ENCODE data around the gene ERICH6B.

DNA sequence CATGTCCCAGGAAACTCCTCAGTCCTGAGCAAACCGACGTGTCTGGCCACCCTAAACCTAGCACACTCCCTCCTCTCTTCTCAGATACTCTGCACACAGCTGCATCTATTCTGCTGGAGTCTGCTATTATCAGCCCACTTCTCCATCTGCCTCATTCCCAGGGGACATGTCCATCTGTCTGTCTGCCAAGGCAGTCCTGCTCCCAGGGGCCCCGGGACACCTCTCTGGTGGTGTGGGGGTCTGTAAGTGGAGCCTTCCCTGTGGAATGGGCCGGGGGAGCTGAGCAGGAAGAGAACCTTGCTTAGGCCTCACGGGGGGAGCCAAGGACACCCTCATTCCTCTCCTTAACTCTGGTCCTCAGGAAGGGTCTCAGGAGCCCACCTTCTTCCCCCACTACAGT, 72.7 kb downstream of the ERICH6B start:
- TF ChIP-seq, protein P1, sequence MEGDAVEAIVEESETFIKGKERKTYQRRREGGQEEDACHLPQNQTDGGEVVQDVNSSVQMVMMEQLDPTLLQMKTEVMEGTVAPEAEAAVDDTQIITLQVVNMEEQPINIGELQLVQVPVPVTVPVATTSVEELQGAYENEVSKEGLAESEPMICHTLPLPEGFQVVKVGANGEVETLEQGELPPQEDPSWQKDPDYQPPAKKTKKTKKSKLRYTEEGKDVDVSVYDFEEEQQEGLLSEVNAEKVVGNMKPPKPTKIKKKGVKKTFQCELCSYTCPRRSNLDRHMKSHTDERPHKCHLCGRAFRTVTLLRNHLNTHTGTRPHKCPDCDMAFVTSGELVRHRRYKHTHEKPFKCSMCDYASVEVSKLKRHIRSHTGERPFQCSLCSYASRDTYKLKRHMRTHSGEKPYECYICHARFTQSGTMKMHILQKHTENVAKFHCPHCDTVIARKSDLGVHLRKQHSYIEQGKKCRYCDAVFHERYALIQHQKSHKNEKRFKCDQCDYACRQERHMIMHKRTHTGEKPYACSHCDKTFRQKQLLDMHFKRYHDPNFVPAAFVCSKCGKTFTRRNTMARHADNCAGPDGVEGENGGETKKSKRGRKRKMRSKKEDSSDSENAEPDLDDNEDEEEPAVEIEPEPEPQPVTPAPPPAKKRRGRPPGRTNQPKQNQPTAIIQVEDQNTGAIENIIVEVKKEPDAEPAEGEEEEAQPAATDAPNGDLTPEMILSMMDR (IDR thresholded peaks at IDR 0.05; ENCODE audit: low read depth, low read length): no peak
- TF ChIP-seq EZH2phosphoT487 (IDR thresholded peaks at IDR 0.05; ENCODE audit: low read depth): no peak

Data from OCI-LY3 (cell line).